HG03558 (cell line): ENCODE measurements around the gene CLCN6.

ENCODE experiments used
- ATAC-seq: cut with Tn5 transposase; IDR thresholded peaks from one replicate; pipeline ENCODE4 v1.9.1; 2021; ENCODE audit warnings: moderate number of reproducible peaks; ENCODE audit not compliant: unreplicated experiment; ENCODE audit errors: extremely low read depth

CLCN6 gene

GRCh38 chr1:11845641-11846335, 39.8 kb downstream of the CLCN6 start:
- ATAC-seq = no peak

- no peak for ATAC-seq
These were observed 41.8 kb downstream of the CLCN6 start, which contains the start of gene NPPA for GRCh38 chr1:11847667-11848372. Gene NPPA, minus strand, starts transcription at chr1:11847783. Its CDS starts 99 bp downstream, at chr1:11847684.

- ATAC-seq = no peak
These were observed 42.3 kb downstream of the CLCN6 start for GRCh38 chr1:11848373-11848700.

GRCh38 chr1:11850156-11850555, 44.2 kb downstream of the CLCN6 start:
- no peak for ATAC-seq

- no peak for ATAC-seq
These were observed 45.2 kb downstream of the CLCN6 start for GRCh38 chr1:11851180-11851579.

- no peak for ATAC-seq
These were observed 48.5 kb downstream of the CLCN6 start for GRCh38 chr1:11854519-11854918.

GRCh38 chr1:11855430-11855829, 49.4 kb downstream of the CLCN6 start:
- no peak for ATAC-seq

GRCh38 chr1:11856698-11857097, 50.7 kb downstream of the CLCN6 start:
- ATAC-seq = no peak

- no peak for ATAC-seq
These were observed 51.3 kb downstream of the CLCN6 start for GRCh38 chr1:11857164-11857851.

- no peak for ATAC-seq
These were observed 52.2 kb downstream of the CLCN6 start for GRCh38 chr1:11858158-11858557.

- no peak for ATAC-seq
These were observed 52.6 kb downstream of the CLCN6 start, which contains the start of gene NPPB for GRCh38 chr1:11858613-11858967. Gene NPPB, minus strand, starts transcription at chr1:11858945. Its CDS starts 112 bp downstream, at chr1:11858833.

- no peak for ATAC-seq
These were observed 53.2 kb downstream of the CLCN6 start for GRCh38 chr1:11858968-11859871.

- no peak for ATAC-seq
These were observed 54.1 kb downstream of the CLCN6 start for GRCh38 chr1:11860083-11860482.

GRCh38 chr1:11860587-11860986, 54.6 kb downstream of the CLCN6 start:
- no peak for ATAC-seq

- ATAC-seq = no peak
These were observed 56.9 kb downstream of the CLCN6 start for GRCh38 chr1:11862890-11863289.

GRCh38 chr1:11868331-11868980, 62.5 kb downstream of the CLCN6 start:
- ATAC-seq = no peak

- ATAC-seq = no peak
These were observed 63.1 kb downstream of the CLCN6 start for GRCh38 chr1:11869104-11869503.

- ATAC-seq = no peak
These were observed 63.7 kb downstream of the CLCN6 start for GRCh38 chr1:11869650-11870207.

- no peak for ATAC-seq
These were observed 66.6 kb downstream of the CLCN6 start for GRCh38 chr1:11872545-11872944.
